SU-DHL-6 (cell line): ENCODE results near the gene FRG2.
"Not testable (repeated sequence)": the region's sequence is repeated elsewhere in the genome, so short reads cannot be mapped to it uniquely, and the experiment has no call there.

Experiments used
- CTCF ChIP-seq: fragments of 200-600 bp; sonication (generic); IDR thresholded peaks from one replicate; pipeline ENCODE4 v1.5.1; 2017; ENCODE audit warnings: antibody characterized with exemption, mild to moderate bottlenecking, low read length, moderate library complexity; ENCODE audit not compliant: insufficient read depth, poor library complexity, severe bottlenecking
- EZH2phosphoT487 ChIP-seq: fragments of 200-600 bp; sonication (generic), shearing (Covaris generic); conservative IDR thresholded peaks from 2 replicates; pipeline ENCODE4 v1.6.1; 2018; ENCODE audit warnings: mild to moderate bottlenecking, antibody characterized with exemption, low read length, moderate library complexity, mixed read lengths

- TF ChIP-seq CTCF, EZH2phosphoT487: not testable (repeated sequence)
Observed at GRCh38 chr4:190064342-190064741, 37.3 kb upstream of the FRG2 start, which contains the start of gene DBET.
